Upper lobe of left lung (tissue), 6 donors: ENCODE data around the gene GPATCH11. TPM values are rescaled to one million over a fixed set of nuclear protein-coding genes. Genes with fewer than 3 reads are reported as not detected.

Experiments used
- ATAC-seq, 2 donors: fragments of 200-7000 bp; cut with Tn5 transposase; one replicate each; pipeline ENCODE4 v1.9.1; 2022; ENCODE audit warnings: mild to moderate bottlenecking in 2 of 2, moderate library complexity in 2 of 2; ENCODE audit not compliant: low FRiP score in 2 of 2
- DNase-seq, 2 donors: peaks; one replicate each; pipeline ENCODE4 v3.0.0-alpha.2; 2019 to 2020
- H3K27ac ChIP-seq, 4 donors: fragments of 200-600 bp; sonication (generic); one replicate each; pipeline ENCODE4 v1.5.1; 2016 to 2019
- H3K27me3 ChIP-seq, 4 donors: fragments of 200-600 bp; sonication (generic); one replicate each; pipeline ENCODE4 v1.5.1; 2017 to 2019
- H3K36me3 ChIP-seq, 4 donors: fragments of 200-600 bp; sonication (generic); one replicate each; pipeline ENCODE4 v1.5.1; 2016 to 2019
- H3K4me1 ChIP-seq, 4 donors: fragments of 200-600 bp; sonication (generic); one replicate each; pipeline ENCODE4 v1.5.1; 2018 to 2019
- H3K4me3 ChIP-seq, 4 donors: fragments of 200-600 bp; sonication (generic); one replicate each; pipeline ENCODE4 v1.5.1; 2017 to 2019; ENCODE audit warnings: mild to moderate bottlenecking in 2 of 4, moderate library complexity in 1 of 4
- H3K9me3 ChIP-seq, 4 donors: fragments of 200-600 bp; sonication (generic); one replicate each; pipeline ENCODE4 v1.5.1; 2018 to 2019
- CTCF ChIP-seq, 6 experiments: fragments of 450-650 bp in 4 of 6; fragments of 200-600 bp in 2 of 6; sonication (generic) in 2 of 6; IDR thresholded peaks; one replicate each; pipeline ENCODE4 v1.5.1; 2016 to 2019; ENCODE audit warnings: antibody characterized with exemption in 6 of 6
- EP300 ChIP-seq, 4 donors: sonication (generic); formaldehyde crosslinking; IDR thresholded peaks; one replicate each; pipeline ENCODE4 v1.5.1; 2017; ENCODE audit warnings: antibody characterized with exemption in 4 of 4, control low read depth in 2 of 4
- POLR2A ChIP-seq, 4 donors: fragments of 450-650 bp; IDR thresholded peaks; one replicate each; pipeline ENCODE4 v1.5.1; 2016 to 2017; ENCODE audit warnings: antibody characterized with exemption in 4 of 4, mild to moderate bottlenecking in 2 of 4
- POLR2AphosphoS5 ChIP-seq, 2 donors: sonication (generic); formaldehyde crosslinking; IDR thresholded peaks; one replicate each; pipeline ENCODE4 v1.5.1; 2017; ENCODE audit warnings: antibody characterized with exemption in 2 of 2
- WGBS, 2 donors: methylation state at CpG; one replicate each; pipeline ENCODE4 v1.1.5; 2017 to 2018; 5-methylcytosine and 5-hydroxymethylcytosine counted together
- total RNA-seq, 6 donors: library from RNA; depleted of rRNA in 4 of 6; stranded (reverse); fragments of >200 nt in 4 of 6; gene quantifications; one replicate each; pipeline versions ENCODE4 v1.1.0 to v1.2.1, GENCODE V29; 2016 to 2021
- donor health status: DM: no; HTN: no; CAD: no; lungs with moderate emphysema.
- donor health status: DM: no; HTN: yes; CAD: no; lungs with severe emphysema.

GPATCH11 gene
- total RNA-seq, 6 donors from 2014 or later, result 3.9 to 11.6 (median 8.3) TPM

- no peaks in the 10 kb centered on the region for H3K4me1 ChIP-seq
- no peaks in the 10 kb centered on the region for H3K9me3 ChIP-seq
- 97 to 100% methylated on average over 2 of the region's 2 CpGs for WGBS, 2 donors
- ATAC-seq, result no peak
- TF ChIP-seq EP300 (IDR thresholded peaks at IDR 0.05) (no peak), POLR2A (IDR thresholded peaks at IDR 0.05) (no peak), POLR2AphosphoS5 (IDR thresholded peaks at IDR 0.05) (no peak), CTCF (IDR thresholded peaks at IDR 0.05) (no peak)
- H3K36me3 ChIP-seq, result peaks cover 16 to 93% (median 39%) of the 10 kb centered on the region in 4 donors
- H3K27me3 ChIP-seq, result no peaks in the 10 kb centered on the region
- no peak overlapping the region for H3K4me3 ChIP-seq
- H3K27ac ChIP-seq, result no peak overlapping the region
- DNase-seq, result no peak
These were observed 13.4 kb upstream of the GPATCH11 start for GRCh38 chr2:37070931-37071330.

GRCh38 chr2:37080266-37080665, 4.1 kb upstream of the GPATCH11 start:
- Histone ChIP-seq H3K27me3 (no peaks in the 10 kb centered on the region), H3K4me3 (no peak overlapping the region), H3K9me3 (no peaks in the 10 kb centered on the region), H3K4me1 (peaks cover 28 to 45% (median 37%) of the 10 kb centered on the region in 4 donors), H3K36me3 (peaks cover 4 to 39% (median 19%) of the 10 kb centered on the region in 4 donors), H3K27ac (peak overlapping the region in 3 of 4 donors; percentile 40 to 51 (median 43))
- 38 to 50% methylated on average over 2 of the region's 2 CpGs for WGBS, 2 donors
- ATAC-seq (peak in 1 of 2 donors; percentile 16), DNase-seq (no peak)
- no peak for TF ChIP-seq CTCF (IDR thresholded peaks at IDR 0.05)
- TF ChIP-seq POLR2A (IDR thresholded peaks at IDR 0.05), result no peak
- no peak for TF ChIP-seq POLR2AphosphoS5 (IDR thresholded peaks at IDR 0.05)
- no peak for TF ChIP-seq EP300 (IDR thresholded peaks at IDR 0.05)

GRCh38 chr2:37080689-37081088, 3.6 kb upstream of the GPATCH11 start:
- peaks cover 30 to 50% (median 39%) of the 10 kb centered on the region in 4 donors for H3K4me1 ChIP-seq
- 13 to 35% methylated on average over 3 of the region's 3 CpGs for WGBS, 2 donors
- no peaks in the 10 kb centered on the region for H3K27me3 ChIP-seq
- ATAC-seq (no peak), DNase-seq (no peak)
- H3K36me3 ChIP-seq, result peaks cover 4 to 36% (median 18%) of the 10 kb centered on the region in 4 donors
- peak overlapping the region in 3 of 4 donors; percentile 40 to 51 (median 43) for H3K27ac ChIP-seq
- H3K9me3 ChIP-seq, result no peaks in the 10 kb centered on the region
- TF ChIP-seq POLR2AphosphoS5 (IDR thresholded peaks at IDR 0.05), result no peak
- TF ChIP-seq CTCF (IDR thresholded peaks at IDR 0.05), result no peak
- no peak for TF ChIP-seq POLR2A (IDR thresholded peaks at IDR 0.05)
- no peak for TF ChIP-seq EP300 (IDR thresholded peaks at IDR 0.05)
- no peak overlapping the region for H3K4me3 ChIP-seq

- Histone ChIP-seq H3K9me3 (no peaks in the 10 kb centered on the region), H3K27me3 (no peaks in the 10 kb centered on the region), H3K36me3 (peaks cover 0 to 20% (median 6%) of the 10 kb centered on the region in 4 donors), H3K27ac (peak overlapping the region; percentile 78 to 84 (median 82)), H3K4me3 (peak overlapping the region; percentile 64 to 93 (median 74)), H3K4me1 (peaks cover 28 to 45% (median 35%) of the 10 kb centered on the region in 4 donors)
- 3 to 4% methylated on average over 10 of the region's 10 CpGs for WGBS, 2 donors
- no peak for DNase-seq
- ATAC-seq, result no peak
- TF ChIP-seq POLR2AphosphoS5 (IDR thresholded peaks at IDR 0.05) (no peak), CTCF (IDR thresholded peaks at IDR 0.05) (no peak), EP300 (IDR thresholded peaks at IDR 0.05) (no peak), POLR2A (IDR thresholded peaks at IDR 0.05) (no peak)
These were observed 479 bp downstream of the GPATCH11 start for GRCh38 chr2:37084797-37085196.

GRCh38 chr2:37085731-37086147, 1.4 kb downstream of the GPATCH11 start:
- ATAC-seq (no peak), DNase-seq (no peak)
- TF ChIP-seq POLR2AphosphoS5 (IDR thresholded peaks at IDR 0.05), result no peak
- TF ChIP-seq POLR2A (IDR thresholded peaks at IDR 0.05), result no peak
- no peak for TF ChIP-seq EP300 (IDR thresholded peaks at IDR 0.05)
- no peak for TF ChIP-seq CTCF (IDR thresholded peaks at IDR 0.05)
- Histone ChIP-seq H3K9me3 (no peaks in the 10 kb centered on the region), H3K27ac (no peak overlapping the region), H3K27me3 (no peaks in the 10 kb centered on the region), H3K4me1 (peaks cover 21 to 35% (median 27%) of the 10 kb centered on the region in 4 donors), H3K4me3 (no peak overlapping the region), H3K36me3 (peaks cover 0 to 29% (median 13%) of the 10 kb centered on the region in 4 donors)
- 29 to 67% methylated on average over 1 of the region's 1 CpG for WGBS, 2 donors
